HAP-1 (cell line): ENCODE data around the gene ANKRD55.
"Not testable (repeated sequence)": the region's sequence is repeated elsewhere in the genome, so short reads cannot be mapped to it uniquely, and the experiment has no call there.

Experiments
- DNase-seq, 2 experiments: peaks; one replicate each; pipeline ENCODE4 v3.0.0-alpha.2; 2016 to 2020; ENCODE audit warnings: low spot score in 2 of 2
- H3K27me3 ChIP-seq: fragments of 250-450 bp; sonication (Bioruptor Pico); 2 replicates; pipeline ENCODE4 v1.5.1; 2020; ENCODE audit warnings: low read depth, mild to moderate bottlenecking, moderate library complexity
- H3K36me3 ChIP-seq: fragments of 250-450 bp; sonication (Bioruptor Pico); replicated peaks from 2 replicates; pipeline ENCODE4 v1.5.1; 2020; ENCODE audit warnings: mild to moderate bottlenecking
- H3K4me1 ChIP-seq: fragments of 250-450 bp; sonication (Bioruptor Pico); 2 replicates; pipeline ENCODE4 v1.5.1; 2020; ENCODE audit warnings: mild to moderate bottlenecking
- H3K4me3 ChIP-seq: fragments of 250-450 bp; sonication (Bioruptor Pico); 2 replicates; pipeline ENCODE4 v1.5.1; 2020; ENCODE audit warnings: mild to moderate bottlenecking, moderate library complexity
- H3K9me3 ChIP-seq: fragments of 250-450 bp; sonication (Bioruptor Pico); 2 replicates; pipeline ENCODE4 v1.5.1; 2020; ENCODE audit warnings: mild to moderate bottlenecking, moderate library complexity
- in situ Hi-C: fragments of 300-500 bp; cut with MboI; formaldehyde crosslinking; loops from 3 replicates; pipeline ENCODE4 v1.14.3; 2020; ENCODE audit warnings: low sequenced_read_pairs, inconsistent platforms, mixed read lengths

The ANKRD55 gene

DNA sequence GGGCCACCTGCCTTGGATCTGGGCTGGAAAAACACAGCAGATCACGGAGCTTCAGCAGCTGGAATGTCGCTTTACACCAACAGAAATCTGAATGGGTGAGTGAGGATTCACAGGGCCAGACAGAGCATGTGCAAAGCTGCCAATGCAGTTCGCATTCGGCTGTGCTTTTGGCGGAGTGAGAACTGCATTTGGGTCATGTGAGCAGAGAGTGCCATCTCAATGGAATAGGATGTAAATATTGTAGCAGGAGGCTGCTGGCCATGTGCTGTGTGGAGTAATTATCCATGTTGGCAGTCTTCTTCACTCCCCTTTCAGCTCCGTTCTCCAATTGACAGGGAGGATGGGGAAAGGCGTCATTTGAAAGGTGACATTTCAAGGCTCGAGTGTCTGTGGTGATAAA is at the start of gene ANKRD55:
Gene ANKRD55 (minus strand): TSS at position 101 of the 400 bp plus-strand sequence. CDS start 417 bp downstream, outside the sequence.
- in situ Hi-C loops: no loop called here

DNA sequence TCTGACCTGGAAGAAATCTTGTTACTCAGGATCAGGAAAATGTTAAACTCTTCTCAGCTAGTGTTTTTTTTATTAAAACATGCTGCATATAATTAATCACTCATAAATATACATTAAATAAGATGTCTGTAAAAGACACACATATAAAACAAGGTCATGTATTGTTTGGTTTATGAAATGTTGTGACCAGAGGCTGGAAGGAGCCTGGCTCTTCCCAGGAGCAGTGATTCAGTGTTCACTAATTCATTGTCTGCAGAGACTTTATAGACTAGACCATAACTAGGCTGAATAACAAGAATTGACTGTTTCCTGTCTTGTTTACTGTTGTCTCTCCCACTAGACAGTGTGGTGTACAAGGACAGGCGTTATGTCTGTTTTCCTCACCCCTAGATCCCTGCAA is 49.1 kb upstream of the ANKRD55 start:
- H3K36me3 ChIP-seq: no peaks in the 10 kb centered on the region
- DNase-seq: no peak

More for the DNA sequence above, at the start of gene ANKRD55:
- H3K27me3 ChIP-seq: peaks cover 10% of the 10 kb centered on the region
- no peak within 1 kb of the TSS for H3K4me3 ChIP-seq
- H3K36me3 ChIP-seq: no peaks in the 10 kb centered on the region
- no peaks in the 10 kb centered on the region for H3K4me1 ChIP-seq
- DNase-seq: no peak
- H3K9me3 ChIP-seq: no peaks in the 10 kb centered on the region

DNA sequence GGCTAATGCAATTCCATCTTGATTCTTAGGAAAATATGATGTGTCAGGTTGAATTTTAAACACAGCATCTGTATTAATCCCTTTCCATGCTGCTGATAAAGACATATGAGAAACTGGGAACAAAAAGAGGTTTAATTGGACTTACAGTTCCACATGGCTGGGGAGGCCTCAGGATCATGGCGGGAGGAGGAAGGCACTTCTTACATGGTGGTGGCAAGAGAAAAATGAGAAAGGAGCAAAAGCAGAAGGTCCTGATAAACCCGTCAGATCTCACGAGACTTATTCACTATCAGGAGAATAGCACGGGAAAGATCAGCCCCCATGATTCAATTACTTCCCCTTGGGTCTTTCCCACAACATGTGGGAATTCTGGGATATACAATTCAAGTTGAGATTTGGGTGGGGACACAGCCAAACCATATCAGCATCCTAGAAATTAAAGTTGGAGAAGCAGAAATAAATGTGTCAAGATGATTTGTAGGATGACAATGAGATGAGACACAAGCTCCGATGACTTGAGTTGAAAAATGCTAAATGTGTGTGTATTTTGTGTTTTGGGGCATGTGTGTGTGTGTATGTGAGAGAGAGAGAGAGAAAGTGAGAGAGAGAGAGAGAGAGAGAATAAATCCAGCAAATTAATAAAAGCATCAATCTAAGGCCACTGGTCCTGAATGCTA is 48.5 kb upstream of the ANKRD55 start:
- no peaks in the 10 kb centered on the region for H3K36me3 ChIP-seq
- in situ Hi-C loops: no loop called here
- H3K27me3 ChIP-seq: no peaks in the 10 kb centered on the region
- no peaks in the 10 kb centered on the region for H3K9me3 ChIP-seq
- H3K4me3 ChIP-seq: no peak overlapping the region
- DNase-seq: no peak
- H3K4me1 ChIP-seq: no peaks in the 10 kb centered on the region

More for the DNA sequence above, 49.1 kb upstream of the ANKRD55 start:
- in situ Hi-C loops: no loop called here
- Histone ChIP-seq H3K4me1 (no peaks in the 10 kb centered on the region), H3K4me3 (no peak overlapping the region), H3K27me3 (no peaks in the 10 kb centered on the region), H3K9me3 (no peaks in the 10 kb centered on the region)

DNA sequence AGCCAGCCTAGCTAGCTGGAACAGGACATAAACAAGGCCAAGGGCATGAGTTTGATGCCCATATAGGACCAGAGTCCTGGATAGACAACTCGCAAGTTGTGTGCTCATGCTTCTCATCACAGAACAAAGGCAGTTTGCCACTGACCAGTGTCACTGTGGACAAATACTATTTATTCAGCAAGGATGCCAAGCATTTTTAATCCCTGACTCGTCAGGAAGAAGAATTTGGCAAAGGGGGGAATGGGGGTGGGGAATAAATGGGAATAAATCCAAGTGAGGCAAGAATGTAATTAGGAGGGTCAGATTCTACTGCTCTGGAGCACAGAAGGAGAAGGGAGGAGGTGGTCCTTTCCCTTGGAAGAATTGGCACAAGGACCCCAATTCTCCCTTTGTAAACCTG is 46.8 kb upstream of the ANKRD55 start:
- in situ Hi-C loops: loop anchor here (10.0 kb wide), 1 partner anchor 545 kb away; no protein-coding TSS in a partner anchor

DNA sequence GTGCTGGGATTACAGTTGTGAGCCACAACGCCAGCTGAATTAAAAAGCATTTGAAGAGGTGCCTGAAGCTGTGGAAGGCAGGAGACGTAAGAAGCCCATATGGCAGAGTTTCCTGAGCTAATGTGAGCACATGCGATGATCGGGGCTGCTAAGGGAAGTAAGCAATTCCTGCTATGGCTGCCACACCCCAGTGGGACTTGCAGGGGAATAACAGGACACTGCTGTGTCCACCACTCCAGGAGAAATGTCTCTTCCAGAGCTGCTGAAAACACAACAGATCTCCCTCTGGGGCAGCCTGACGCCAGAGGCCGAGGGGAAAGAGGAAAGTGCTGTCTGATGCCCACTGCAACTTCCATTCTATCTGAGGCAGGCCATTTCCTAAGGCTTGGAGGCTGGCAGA is 46.2 kb upstream of the ANKRD55 start:
- no peak for DNase-seq
- Histone ChIP-seq H3K27me3 (no peaks in the 10 kb centered on the region), H3K36me3 (no peaks in the 10 kb centered on the region), H3K9me3 (no peaks in the 10 kb centered on the region), H3K4me1 (no peaks in the 10 kb centered on the region), H3K4me3 (no peak overlapping the region)
- in situ Hi-C loops: loop anchor here (10.0 kb wide), 1 partner anchor 546 kb away; no protein-coding TSS in a partner anchor

More for the DNA sequence above, 46.8 kb upstream of the ANKRD55 start:
- Histone ChIP-seq H3K27me3 (no peaks in the 10 kb centered on the region), H3K9me3 (no peaks in the 10 kb centered on the region), H3K4me1 (no peaks in the 10 kb centered on the region), H3K36me3 (no peaks in the 10 kb centered on the region), H3K4me3 (no peak overlapping the region)
- DNase-seq: no peak

DNA sequence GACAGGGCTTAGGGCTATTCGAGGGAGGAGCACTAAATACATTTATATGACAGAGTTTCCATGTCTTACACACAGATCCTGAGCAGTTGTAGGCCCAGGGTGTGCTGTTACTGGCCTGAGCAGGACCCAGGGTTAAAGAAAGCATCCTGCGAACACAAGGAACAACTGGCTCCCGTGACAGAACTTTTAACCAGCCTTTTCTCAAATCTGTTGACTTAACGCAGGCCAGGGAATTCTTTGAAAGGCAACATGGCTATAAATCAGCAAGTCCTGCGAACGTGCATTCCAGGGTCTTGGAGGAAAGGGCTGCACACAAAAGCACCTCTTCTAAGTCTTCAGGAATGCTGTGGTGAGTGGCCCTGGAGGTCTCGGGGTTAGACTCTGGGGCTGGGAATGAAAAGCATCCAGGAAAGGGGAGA is 45.2 kb upstream of the ANKRD55 start:
- in situ Hi-C loops: loop anchor here (10.0 kb wide), 1 partner anchor 546 kb away; no protein-coding TSS in a partner anchor
- H3K4me1 ChIP-seq: no peaks in the 10 kb centered on the region
- DNase-seq: no peak
- no peaks in the 10 kb centered on the region for H3K36me3 ChIP-seq
- no peaks in the 10 kb centered on the region for H3K27me3 ChIP-seq
- H3K4me3 ChIP-seq: no peak overlapping the region
- H3K9me3 ChIP-seq: no peaks in the 10 kb centered on the region

DNA sequence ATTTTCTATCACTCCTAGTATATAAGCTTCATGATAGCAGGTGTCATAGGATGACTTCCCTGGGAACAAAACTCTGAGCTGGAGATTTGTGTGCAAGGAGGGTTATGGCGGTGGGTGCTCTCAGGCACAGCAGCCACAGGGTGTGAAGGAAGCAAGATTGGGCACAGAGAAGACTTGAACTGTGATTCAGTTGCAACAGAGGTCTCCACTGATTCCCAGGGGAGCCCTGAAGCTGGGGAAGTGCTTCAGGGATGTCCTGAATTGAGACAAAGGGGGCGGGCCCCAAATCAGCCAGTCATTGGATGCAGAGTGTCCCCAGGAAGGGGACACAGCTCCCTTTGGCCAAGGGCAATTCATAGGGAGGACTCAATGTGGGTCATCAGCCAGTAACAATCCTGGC is 44.4 kb upstream of the ANKRD55 start:
- DNase-seq: no peak
- Histone ChIP-seq H3K27me3 (no peaks in the 10 kb centered on the region), H3K4me3 (no peak overlapping the region), H3K4me1 (no peaks in the 10 kb centered on the region), H3K36me3 (no peaks in the 10 kb centered on the region), H3K9me3 (no peaks in the 10 kb centered on the region)
- in situ Hi-C loops: loop anchor here (10.0 kb wide), 1 partner anchor 547 kb away; no protein-coding TSS in a partner anchor

DNA sequence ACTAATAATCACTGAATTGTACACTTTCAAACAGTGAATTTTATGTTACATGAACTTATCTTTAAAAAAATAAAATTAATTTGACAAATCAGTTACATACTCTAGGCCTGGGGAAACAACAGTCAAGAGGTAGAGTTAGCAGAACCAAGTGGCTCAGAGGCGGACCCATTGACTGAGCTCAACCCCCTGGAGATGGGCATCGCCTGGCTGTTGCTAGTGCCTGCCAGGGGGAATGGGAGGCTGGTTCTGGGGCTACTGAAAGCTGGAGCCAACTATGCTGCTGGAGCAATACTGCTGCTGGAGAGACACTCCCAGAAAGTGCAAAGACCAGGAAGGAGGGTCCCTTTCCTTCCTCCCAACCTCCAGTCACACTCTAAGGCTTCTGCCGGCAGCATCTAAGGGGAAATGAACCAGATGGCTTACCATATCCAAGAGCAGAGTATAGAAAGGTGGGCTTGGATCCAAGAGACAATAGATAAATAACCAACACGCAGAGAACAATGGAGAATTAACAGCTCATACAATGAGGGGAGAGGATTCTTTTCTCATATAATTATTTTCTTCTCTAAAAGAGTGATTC is 40.3 kb upstream of the ANKRD55 start:
- Histone ChIP-seq H3K27me3 (no peaks in the 10 kb centered on the region), H3K4me3 (no peak overlapping the region), H3K9me3 (no peaks in the 10 kb centered on the region), H3K36me3 (no peaks in the 10 kb centered on the region), H3K4me1 (no peaks in the 10 kb centered on the region)
- in situ Hi-C loops: loop anchor here (10.0 to 25.0 kb wide), 3 partner anchors 551 to 1014 kb away; no protein-coding TSS in a partner anchor
- no peak for DNase-seq

DNA sequence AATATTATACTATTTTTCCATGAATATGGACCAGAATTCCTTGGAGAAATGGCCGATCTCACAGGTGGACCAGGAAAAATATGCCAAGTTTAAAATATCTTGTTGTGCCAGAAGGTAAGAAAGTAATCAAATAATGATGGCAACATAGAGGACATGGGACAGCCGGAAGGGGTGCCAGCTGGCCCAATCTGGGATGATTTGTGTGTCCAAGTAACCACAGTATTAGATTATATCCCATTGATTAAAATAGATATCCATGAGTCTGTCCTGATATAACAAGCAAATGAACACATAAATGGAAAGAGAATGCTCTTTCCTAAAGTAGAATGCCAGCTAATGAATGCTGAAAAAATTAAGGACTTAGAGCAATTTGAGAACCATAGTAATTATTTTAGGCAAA is 39.6 kb upstream of the ANKRD55 start:
- DNase-seq: no peak
- Histone ChIP-seq H3K27me3 (no peaks in the 10 kb centered on the region), H3K4me1 (no peaks in the 10 kb centered on the region), H3K4me3 (no peak overlapping the region), H3K36me3 (no peaks in the 10 kb centered on the region), H3K9me3 (no peaks in the 10 kb centered on the region)
- in situ Hi-C loops: loop anchor here (10.0 to 25.0 kb wide), 3 partner anchors 552 to 1015 kb away; no protein-coding TSS in a partner anchor

DNA sequence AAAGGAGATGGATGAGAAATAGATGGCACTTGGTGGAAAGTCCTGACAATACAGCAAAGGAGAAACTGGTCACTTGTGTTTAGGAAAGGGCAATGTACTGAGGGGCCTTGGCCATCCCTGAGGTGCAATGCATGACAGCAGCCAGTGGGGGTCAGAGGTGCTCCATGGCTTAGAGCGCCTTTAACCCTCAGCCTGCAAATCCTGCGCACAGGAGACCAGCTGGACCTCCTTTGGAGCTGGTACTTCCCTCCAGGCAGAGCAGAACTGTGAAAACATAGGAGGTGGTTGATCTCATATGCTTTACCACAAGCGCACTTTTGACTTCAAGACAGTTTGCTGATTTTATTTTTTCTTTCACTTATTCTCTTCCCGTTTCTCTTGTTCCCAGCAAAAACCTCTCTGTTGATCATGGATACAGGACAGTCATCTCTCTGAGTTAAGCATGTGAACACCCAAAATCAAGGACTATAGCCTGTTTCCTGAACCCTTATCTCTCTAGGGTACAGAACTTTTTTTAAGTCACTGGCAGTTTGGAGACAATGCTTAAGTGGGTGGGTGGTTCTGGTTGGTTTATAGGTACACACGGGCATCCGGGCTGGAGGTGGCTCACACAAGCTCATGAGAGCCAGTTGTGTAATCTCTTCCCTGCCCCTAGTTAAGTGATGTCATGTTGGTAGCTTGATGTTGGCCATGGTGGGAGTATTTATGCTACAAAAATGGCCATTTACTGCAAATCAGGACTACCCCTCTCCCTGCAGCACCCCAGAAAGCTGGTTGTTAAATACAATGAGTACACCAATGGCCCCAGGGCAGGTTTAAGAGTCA is 37.6 kb upstream of the ANKRD55 start:
- DNase-seq: peak; percentile 61 to 84
- H3K9me3 ChIP-seq: no peaks in the 10 kb centered on the region
- in situ Hi-C loops: loop anchor here (10.0 to 25.0 kb wide), 3 partner anchors 554 to 1017 kb away; no protein-coding TSS in a partner anchor

DNA sequence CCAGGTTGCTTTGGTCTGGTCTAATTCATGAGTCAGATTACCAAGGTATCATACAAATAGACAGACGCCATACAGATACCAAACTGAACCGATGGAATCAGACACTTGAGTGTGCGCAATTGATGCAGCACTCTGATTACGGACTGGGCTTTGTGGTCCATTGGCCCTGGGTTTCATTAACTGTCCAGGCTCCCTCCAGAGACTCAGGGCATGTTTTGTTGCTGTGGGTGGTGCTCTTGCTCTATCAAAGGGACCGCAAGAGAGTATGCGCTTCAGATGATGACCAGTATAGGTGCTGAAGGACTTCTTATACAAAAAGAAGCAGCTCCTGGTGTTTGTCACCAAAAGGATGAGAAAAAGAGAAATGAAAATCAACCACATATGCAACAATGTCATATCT is 36.9 kb upstream of the ANKRD55 start:
- DNase-seq: no peak
- in situ Hi-C loops: loop anchor here (10.0 to 25.0 kb wide), 3 partner anchors 555 to 1017 kb away; no protein-coding TSS in a partner anchor

More for the DNA sequence above, 37.6 kb upstream of the ANKRD55 start:
- no peak overlapping the region for H3K4me3 ChIP-seq
- no peaks in the 10 kb centered on the region for H3K27me3 ChIP-seq
- no peaks in the 10 kb centered on the region for H3K36me3 ChIP-seq
- no peaks in the 10 kb centered on the region for H3K4me1 ChIP-seq

DNA sequence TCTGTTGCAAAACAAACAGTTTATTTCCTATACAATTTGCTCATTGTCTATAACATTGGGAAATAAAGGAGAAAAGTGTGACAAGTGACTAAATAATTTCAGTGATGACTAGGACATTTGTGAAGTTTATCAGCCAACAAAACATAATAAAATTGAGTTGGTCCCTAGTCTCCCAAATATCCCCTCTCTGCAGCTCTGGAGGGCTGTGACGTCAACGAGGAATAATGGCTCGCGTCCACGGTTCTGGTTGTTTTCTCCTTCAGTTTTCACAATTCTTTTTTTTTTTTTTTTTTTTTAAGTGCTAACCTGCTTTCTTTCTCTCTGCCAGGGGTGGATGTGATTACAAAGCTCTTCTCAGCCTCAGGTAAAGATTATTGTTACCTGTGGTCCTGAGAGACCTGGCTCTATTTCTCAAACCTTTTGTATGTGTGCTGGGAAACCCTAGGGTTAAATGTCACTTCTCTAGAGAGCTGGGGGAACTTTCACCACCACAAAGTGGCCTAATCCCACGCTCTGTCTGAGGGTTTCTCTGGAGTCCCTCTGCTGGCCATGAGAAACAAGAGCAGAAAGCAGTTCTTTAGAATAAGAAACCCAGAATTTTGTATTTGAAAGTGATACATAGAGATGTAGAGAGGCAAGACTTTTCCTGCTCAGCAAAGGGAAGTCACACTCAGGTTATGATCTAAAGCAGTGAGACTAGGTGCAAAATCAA is 36.2 kb upstream of the ANKRD55 start:
- no peaks in the 10 kb centered on the region for H3K9me3 ChIP-seq
- in situ Hi-C loops: loop anchor here (25.0 kb wide), 2 partner anchors 868 to 1018 kb away; no protein-coding TSS in a partner anchor
- no peaks in the 10 kb centered on the region for H3K36me3 ChIP-seq
- H3K4me1 ChIP-seq: no peaks in the 10 kb centered on the region
- no peaks in the 10 kb centered on the region for H3K27me3 ChIP-seq
- peak in 1 of 2 experiments; percentile 24 for DNase-seq
- no peak overlapping the region for H3K4me3 ChIP-seq

More for the DNA sequence above, 36.9 kb upstream of the ANKRD55 start:
- Histone ChIP-seq H3K4me3 (no peak overlapping the region), H3K36me3 (no peaks in the 10 kb centered on the region), H3K9me3 (no peaks in the 10 kb centered on the region), H3K4me1 (no peaks in the 10 kb centered on the region), H3K27me3 (no peaks in the 10 kb centered on the region)

DNA sequence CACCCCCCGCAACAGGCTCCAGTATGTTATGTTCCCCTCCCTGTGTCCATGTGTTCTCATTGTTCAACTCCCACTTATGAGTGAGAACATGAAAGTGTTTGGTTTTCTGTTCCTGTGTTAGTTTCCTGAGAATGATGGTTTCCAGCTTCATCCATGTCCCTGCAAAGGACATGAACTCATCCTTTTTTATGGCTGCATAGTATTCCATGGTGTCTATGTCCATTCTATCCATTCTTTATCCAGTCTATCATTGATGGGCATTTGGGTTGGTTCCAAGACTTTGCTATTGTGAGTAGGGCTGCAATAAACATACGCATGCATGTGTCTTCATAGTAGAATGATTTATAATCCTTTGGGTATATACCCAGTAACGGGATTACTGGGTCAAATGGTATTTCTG is 35.6 kb upstream of the ANKRD55 start:
- H3K27me3 ChIP-seq, H3K4me3 ChIP-seq, DNase-seq, H3K4me1 ChIP-seq, H3K36me3 ChIP-seq, H3K9me3 ChIP-seq: not testable (repeated sequence)
- in situ Hi-C loops: loop anchor here (25.0 kb wide), 2 partner anchors 869 to 1019 kb away; no protein-coding TSS in a partner anchor
